HCT116 (cell line): Measurements from ENCODE around the gene AKAP13. TPM values are rescaled to one million over a fixed set of nuclear protein-coding genes. Genes with fewer than 3 reads are reported as not detected.

Source experiments
- ATAC-seq: fragments of 200-7000 bp; cut with Tn5 transposase; 2 replicates; pipeline ENCODE4 v1.9.1; 2020; ENCODE audit warnings: mild to moderate bottlenecking, moderate library complexity
- BruUV-seq: library from RNA; stranded (reverse); fragments of 400-500 nt; replicated peaks from 2 replicates; lab custom pipeline; 2021; lab: Mats Ljungman, UMichigan
- CTCF ChIA-PET: fragments of 300-600 bp; sonication (Branson Sonifier 250); formaldehyde crosslinking; loops from one replicate; lab custom pipeline; 2021; ENCODE audit warnings: antibody characterized with exemption; lab: Charles Lee
- POLR2A ChIA-PET: fragments of 300-600, 350-600 bp; sonication (Branson Sonifier 250); formaldehyde crosslinking; loops from one replicate; lab custom pipeline; 2021; ENCODE audit warnings: antibody characterized with exemption; lab: Charles Lee
- RAD21 ChIA-PET, 2 experiments: fragments of 300-600 bp; sonication (Branson Sonifier 250); formaldehyde crosslinking; loops; one replicate each; lab custom pipeline; 2023; ENCODE audit warnings: low total read pairs in 2 of 2; ENCODE audit not compliant: uncharacterized antibody in 2 of 2, unreplicated experiment in 2 of 2, low non-redundant PET in 1 of 2; lab: Charles Lee
- DNase-seq: peaks from one replicate; pipeline ENCODE4 v3.0.0-alpha.2; 2010; ENCODE audit warnings: low read depth, low spot score
- H2AFZ ChIP-seq: fragments of 200-600 bp; shearing (Covaris generic), sonication (generic); 2 replicates; pipeline ENCODE4 v1.6.1; 2017; ENCODE audit warnings: low read depth, mixed run types, mixed read lengths, antibody characterized with exemption, low read length; ENCODE audit not compliant: poor library complexity, severe bottlenecking
- H3K27ac ChIP-seq: 2 replicates; pipeline ENCODE4 v1.5.1; 2012; ENCODE audit warnings: low read depth, low read length
- H3K27me3 ChIP-seq: fragments of 200-600 bp; sonication (generic); 2 replicates; pipeline ENCODE4 v1.6.1; 2016; ENCODE audit warnings: mixed run types, low read length, mixed read lengths; ENCODE audit not compliant: insufficient read depth
- H3K36me3 ChIP-seq, 2 experiments: fragments of 200-500 bp in 1 of 2; fragments of 200-600 bp in 1 of 2; sonication (Bioruptor generic) in 1 of 2; sonication (generic) in 1 of 2; 2 replicates each; pipeline versions ENCODE4 v1.5.1 to v1.6.1; 2014 to 2016; ENCODE audit warnings: low read length in 2 of 2, inconsistent platforms in 1 of 2, mixed read lengths in 1 of 2, mixed run types in 1 of 2; ENCODE audit not compliant: insufficient read depth in 2 of 2, control insufficient read depth in 1 of 2
- H3K4me1 ChIP-seq, 2 experiments: fragments of 200-600 bp in 1 of 2; sonication (generic) in 1 of 2; 2 replicates each; pipeline versions ENCODE4 v1.5.1 to v1.6.1; 2012 to 2017; ENCODE audit warnings: low read length in 2 of 2, inconsistent platforms in 1 of 2, mild to moderate bottlenecking in 1 of 2, mixed read lengths in 1 of 2, mixed run types in 1 of 2, moderate library complexity in 1 of 2; ENCODE audit not compliant: insufficient read depth in 2 of 2, control insufficient read depth in 1 of 2
- H3K4me2 ChIP-seq: fragments of 200-600 bp; sonication (generic); 2 replicates; pipeline ENCODE4 v1.6.1; 2017; ENCODE audit warnings: mixed run types, low read length, mixed read lengths
- H3K4me3 ChIP-seq, 2 experiments: fragments of 200-600 bp in 1 of 2; sonication (generic) in 1 of 2; replicated peaks in 1 of 2; 2 replicates each; pipeline ENCODE4 v1.5.1; 2011 to 2016; ENCODE audit warnings: low read length in 2 of 2, control low read depth in 1 of 2, low read depth in 1 of 2, mild to moderate bottlenecking in 1 of 2, mixed read lengths in 1 of 2, mixed run types in 1 of 2
- H3K79me2 ChIP-seq: fragments of 200-600 bp; sonication (generic); 2 replicates; pipeline ENCODE4 v1.6.1; 2017; ENCODE audit warnings: mild to moderate bottlenecking, mixed run types, low read length, moderate library complexity, mixed read lengths; ENCODE audit not compliant: insufficient read depth
- H3K9ac ChIP-seq: fragments of 200-600 bp; sonication (generic); 2 replicates; pipeline ENCODE4 v1.6.1; 2016; ENCODE audit warnings: low read length, mixed read lengths
- H3K9me2 ChIP-seq: fragments of 200-600 bp; sonication (generic), shearing (Covaris generic); 2 replicates; pipeline ENCODE4 v1.6.1; 2017; ENCODE audit warnings: mixed run types, mild to moderate bottlenecking, moderate library complexity; ENCODE audit not compliant: insufficient read depth
- H3K9me3 ChIP-seq, 2 experiments: fragments of 200-500 bp in 1 of 2; fragments of 200-600 bp in 1 of 2; sonication (Bioruptor generic) in 1 of 2; sonication (generic) in 1 of 2; 2 replicates each; pipeline ENCODE4 v1.6.1; 2014 to 2017; ENCODE audit warnings: low read length in 2 of 2, mixed read lengths in 2 of 2, inconsistent platforms in 1 of 2, low read depth in 1 of 2, mild to moderate bottlenecking in 1 of 2, mixed run types in 1 of 2, moderate library complexity in 1 of 2; ENCODE audit not compliant: control insufficient read depth in 1 of 2, insufficient read depth in 1 of 2
- H4K20me1 ChIP-seq: fragments of 200-600 bp; sonication (generic), shearing (Covaris generic); 2 replicates; pipeline ENCODE4 v1.6.1; 2017; ENCODE audit warnings: mixed run types, mild to moderate bottlenecking, moderate library complexity; ENCODE audit not compliant: insufficient read depth
- EGR1 ChIP-seq: IDR thresholded peaks from 2 replicates; pipeline ENCODE4 v1.6.1; 2012; ENCODE audit warnings: low read depth
- EZH2 ChIP-seq: fragments of 200-600 bp; sonication (generic); IDR thresholded peaks from 2 replicates; pipeline ENCODE4 v1.6.1; 2017; ENCODE audit warnings: antibody characterized with exemption, mixed run types
- EZH2phosphoT487 ChIP-seq: fragments of 200-600 bp; IDR thresholded peaks from 2 replicates; pipeline ENCODE4 v1.6.1; 2018; ENCODE audit warnings: antibody characterized with exemption, borderline replicate concordance
- SP1 ChIP-seq: IDR thresholded peaks from 2 replicates; pipeline ENCODE4 v1.6.1; 2012; ENCODE audit warnings: low read depth
- SRF ChIP-seq: IDR thresholded peaks from 2 replicates; pipeline ENCODE4 v1.6.1; 2012; ENCODE audit warnings: low read depth
- intact Hi-C: fragments of 100-400 bp; cut with micrococcal nuclease; formaldehyde crosslinking; loops from 2 replicates; pipeline ENCODE4 v1.10.0; 2022
- total RNA-seq: library from RNA; stranded (reverse); gene quantifications from one replicate; pipeline ENCODE4 v1.2.1, GENCODE V29; 2021; ENCODE audit not compliant: unreplicated experiment
- TF ChIP-seq, protein P1 (sequence below): IDR thresholded peaks from 2 replicates; pipeline ENCODE4 v1.6.1; 2012; ENCODE audit warnings: low read depth

AKAP13 gene
- total RNA-seq, 1 experiment from 2014 or later: 43.1 TPM

DNA sequence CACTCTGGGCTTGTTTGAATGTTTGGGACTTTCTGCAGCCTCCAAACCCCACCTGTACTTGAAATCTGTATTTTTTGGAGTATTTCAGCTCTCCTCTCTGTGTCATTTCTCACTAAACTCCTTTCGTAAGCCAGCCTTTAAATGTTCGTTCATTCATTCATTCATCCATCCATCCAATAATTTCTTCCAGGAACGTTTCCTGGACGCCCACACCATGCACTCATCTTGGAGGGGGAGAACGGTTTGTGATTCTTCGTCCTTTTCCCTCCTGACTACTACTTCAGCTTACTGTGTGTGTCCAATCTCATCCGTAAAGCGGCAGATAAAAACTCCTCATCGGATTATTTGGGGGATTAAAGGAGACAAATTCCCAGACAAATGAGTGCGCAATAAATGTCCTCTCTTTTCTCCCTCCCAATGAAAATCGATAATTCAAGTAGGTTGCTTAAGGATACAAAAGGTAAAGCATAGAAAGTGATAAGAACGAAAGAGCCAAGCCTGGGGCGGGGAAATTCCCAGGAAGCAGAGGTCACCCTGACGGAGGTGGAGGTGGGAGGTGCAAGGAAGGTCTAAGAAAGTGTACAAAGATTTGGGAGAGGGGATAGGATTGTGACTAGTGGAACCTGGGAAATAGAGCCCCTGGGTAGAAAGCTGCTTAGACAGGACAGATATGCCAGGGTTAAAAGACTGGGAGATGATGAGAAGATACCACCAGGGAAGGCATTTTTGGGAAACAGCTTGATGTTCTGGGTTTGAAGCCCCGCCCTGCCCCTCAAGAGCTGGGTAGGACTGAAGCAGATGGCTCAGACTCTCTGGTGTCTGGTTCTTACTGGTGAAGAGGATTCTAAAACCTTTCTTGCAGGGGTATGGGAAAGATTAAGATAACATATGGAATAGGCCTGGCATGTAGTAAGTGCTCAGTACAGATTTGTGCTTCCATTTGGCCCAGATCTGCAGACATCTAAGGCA lies 415.2 kb downstream of the AKAP13 start:
- peaks cover 21 to 34% of the 10 kb centered on the region in 2 experiments; a peak in 3 of 4 replicates for H3K4me1 ChIP-seq
- no peak for DNase-seq
- TF ChIP-seq EGR1 (peak; percentile 45; the same call in 1 of the 2 replicates), EZH2 (no peak), SRF (no peak), SP1 (peak; percentile 9; the same call in 1 of the 2 replicates), EZH2phosphoT487 (no peak)
- TF ChIP-seq, protein P1, sequence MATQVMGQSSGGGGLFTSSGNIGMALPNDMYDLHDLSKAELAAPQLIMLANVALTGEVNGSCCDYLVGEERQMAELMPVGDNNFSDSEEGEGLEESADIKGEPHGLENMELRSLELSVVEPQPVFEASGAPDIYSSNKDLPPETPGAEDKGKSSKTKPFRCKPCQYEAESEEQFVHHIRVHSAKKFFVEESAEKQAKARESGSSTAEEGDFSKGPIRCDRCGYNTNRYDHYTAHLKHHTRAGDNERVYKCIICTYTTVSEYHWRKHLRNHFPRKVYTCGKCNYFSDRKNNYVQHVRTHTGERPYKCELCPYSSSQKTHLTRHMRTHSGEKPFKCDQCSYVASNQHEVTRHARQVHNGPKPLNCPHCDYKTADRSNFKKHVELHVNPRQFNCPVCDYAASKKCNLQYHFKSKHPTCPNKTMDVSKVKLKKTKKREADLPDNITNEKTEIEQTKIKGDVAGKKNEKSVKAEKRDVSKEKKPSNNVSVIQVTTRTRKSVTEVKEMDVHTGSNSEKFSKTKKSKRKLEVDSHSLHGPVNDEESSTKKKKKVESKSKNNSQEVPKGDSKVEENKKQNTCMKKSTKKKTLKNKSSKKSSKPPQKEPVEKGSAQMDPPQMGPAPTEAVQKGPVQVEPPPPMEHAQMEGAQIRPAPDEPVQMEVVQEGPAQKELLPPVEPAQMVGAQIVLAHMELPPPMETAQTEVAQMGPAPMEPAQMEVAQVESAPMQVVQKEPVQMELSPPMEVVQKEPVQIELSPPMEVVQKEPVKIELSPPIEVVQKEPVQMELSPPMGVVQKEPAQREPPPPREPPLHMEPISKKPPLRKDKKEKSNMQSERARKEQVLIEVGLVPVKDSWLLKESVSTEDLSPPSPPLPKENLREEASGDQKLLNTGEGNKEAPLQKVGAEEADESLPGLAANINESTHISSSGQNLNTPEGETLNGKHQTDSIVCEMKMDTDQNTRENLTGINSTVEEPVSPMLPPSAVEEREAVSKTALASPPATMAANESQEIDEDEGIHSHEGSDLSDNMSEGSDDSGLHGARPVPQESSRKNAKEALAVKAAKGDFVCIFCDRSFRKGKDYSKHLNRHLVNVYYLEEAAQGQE: no peak
- TF ChIP-seq, all 23 proteins: peak for 2
- H3K9ac ChIP-seq: peak overlapping the region; percentile 51
- POLR2A ChIA-PET: interaction anchor here (0.9 to 1.5 kb wide), 2 partner anchors 9 kb away, joined by 5 to 9 read pairs; no protein-coding TSS in a partner anchor
- no peaks in the 10 kb centered on the region for H3K9me3 ChIP-seq
- 0 out of 2 replicates have a peak, but pooled peaks have one; percentile 16 for ATAC-seq
- H3K27ac ChIP-seq: peak overlapping the region; percentile 37
- BruUV-seq: no TSS peak
- no peaks in the 10 kb centered on the region for H3K9me2 ChIP-seq
- peak overlapping the region; percentile 48 to 54 for H3K4me3 ChIP-seq
- H3K79me2 ChIP-seq: peaks cover 20% of the 10 kb centered on the region
- peak overlapping the region; percentile 98 for H2AFZ ChIP-seq
- H3K27me3 ChIP-seq: no peaks in the 10 kb centered on the region
- intact Hi-C loops: no loop called here
- CTCF ChIA-PET: interaction anchor here (1.2 to 2.3 kb wide), 2 partner anchors 9 to 45 kb away, joined by 4 to 6 read pairs; no protein-coding TSS in a partner anchor
- no peaks in the 10 kb centered on the region for H4K20me1 ChIP-seq
- peak overlapping the region; percentile 79 for H3K4me2 ChIP-seq
- H3K36me3 ChIP-seq: no peaks in the 10 kb centered on the region
- RAD21 ChIA-PET: interaction anchor here in 1 of 2 experiments (0.7 kb wide), 1 partner anchor 9 kb away, joined by 3 read pairs; no protein-coding TSS in a partner anchor
